ENCODE data around the gene SNAPC4. TPM values are rescaled to one million over a fixed set of nuclear protein-coding genes. Genes with fewer than 3 reads are reported as not detected.
"Not testable (repeated sequence)": the region's sequence is repeated elsewhere in the genome, so short reads cannot be mapped to it uniquely, and the experiment has no call there.

SNAPC4 gene
- total and polyA plus RNA-seq, 2 experiments from 2014 or later: 6.3 to 10.5 TPM

DNA sequence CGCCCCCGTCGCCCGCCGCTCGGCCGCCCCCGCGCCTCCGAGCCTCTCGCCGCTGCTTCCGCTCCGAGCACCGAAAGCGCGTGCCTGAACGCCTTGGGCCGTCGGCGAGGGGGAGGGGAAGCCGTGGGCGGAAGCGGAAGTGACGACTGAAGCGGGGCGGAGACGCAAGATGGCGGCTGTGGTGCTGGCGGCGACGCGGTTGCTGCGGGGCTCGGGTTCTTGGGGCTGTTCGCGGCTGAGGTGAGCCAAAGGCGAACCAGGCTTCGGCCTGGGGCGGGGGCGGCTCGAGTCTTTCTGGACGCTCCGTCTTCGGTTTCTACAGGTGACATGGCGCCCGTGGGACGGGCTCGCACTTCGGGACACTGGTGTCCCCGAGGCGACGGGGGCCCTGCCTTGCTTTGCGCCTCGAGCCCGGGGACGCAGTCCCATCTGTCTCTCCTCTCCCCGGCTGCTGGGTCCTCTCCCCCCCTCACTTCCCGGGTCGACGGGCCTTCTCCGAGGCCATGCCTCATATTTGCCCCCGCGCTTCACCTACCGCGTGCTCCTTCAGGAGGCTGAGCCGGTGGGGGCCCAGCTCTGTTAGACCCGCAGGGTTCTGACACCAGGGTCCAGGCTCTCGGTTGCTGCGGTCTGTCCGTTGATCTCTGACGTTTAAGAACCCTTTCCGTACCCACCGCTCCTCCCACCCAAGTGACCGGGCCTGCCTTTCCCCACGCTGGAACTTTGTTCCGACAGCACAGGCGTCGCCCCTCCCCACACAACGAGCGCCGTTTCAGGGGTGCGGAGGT, 10.7 kb upstream of the SNAPC4 start, which contains the start of the genes ENTR1 and PMPCA:
Gene ENTR1 (minus strand): TSS at position 115 of the 788 bp plus-strand sequence. CDS start 217 bp downstream, outside the sequence.
Gene PMPCA (plus strand): TSS at position 159 of the 788 bp plus-strand sequence. CDS start 11 bp downstream, at position 170.
- Histone ChIP-seq H3K79me2 (peaks cover 50% of the 10 kb centered on the region), H3K36me3 (replicated peaks; ENCODE audit: insufficient read depth, low read depth) (no peaks in the 10 kb centered on the region)
- WGBS (ENCODE audit: low lambda C conversion rate, missing lambda C conversion rate): 2% methylated on average over 55 of the region's 83 CpGs

DNA sequence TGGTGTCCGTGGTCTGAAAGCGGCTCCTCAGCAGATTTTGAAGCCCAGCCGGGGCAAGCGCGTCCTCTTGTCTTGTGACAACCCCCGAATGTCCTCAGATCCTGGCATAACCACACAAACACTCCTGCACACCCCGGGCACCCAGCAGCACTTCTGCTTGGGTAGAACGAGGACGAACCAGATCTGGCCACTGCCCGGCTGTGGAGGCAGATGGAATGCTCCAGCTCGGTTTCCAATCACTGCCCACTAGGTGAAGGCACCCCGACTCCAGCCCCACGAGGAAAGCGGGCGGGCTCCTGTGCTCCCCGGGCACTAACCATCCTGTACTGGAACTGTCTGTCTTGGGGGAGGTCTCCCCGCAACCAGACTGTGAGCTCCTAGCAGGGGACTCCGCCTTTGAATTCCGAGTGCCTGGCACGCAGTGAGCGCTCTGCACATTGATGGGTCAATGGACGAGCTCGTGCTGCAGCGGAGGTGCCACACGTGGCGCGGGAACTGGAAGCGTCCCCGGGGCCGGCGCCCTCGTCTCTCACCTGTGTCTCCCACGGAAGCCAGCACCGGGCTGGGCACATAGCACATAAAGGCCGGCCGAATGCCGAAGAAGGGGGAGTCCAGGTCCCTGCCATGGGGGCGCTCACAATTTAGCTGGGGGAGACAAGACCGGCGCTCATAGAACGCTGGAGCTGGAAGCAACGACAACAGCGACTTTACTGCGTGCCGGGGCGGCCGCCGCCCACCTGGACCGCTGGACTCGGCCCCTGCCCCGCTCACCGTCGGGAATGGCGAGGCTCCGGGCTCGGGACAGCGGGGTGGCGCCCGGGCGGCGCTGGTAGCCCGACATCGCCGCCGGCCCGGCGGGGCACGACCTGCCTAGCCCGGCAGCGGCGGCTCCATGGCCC, 9.8 kb upstream of the SNAPC4 start:
- DNase-seq (ENCODE audit: low spot score): peak; percentile 60
- no peaks in the 10 kb centered on the region for H3K36me3 ChIP-seq (replicated peaks; ENCODE audit: insufficient read depth, low read depth)

More for the DNA sequence above, 10.7 kb upstream of the SNAPC4 start, which contains the start of the genes ENTR1 and PMPCA:
- H3K4me1 ChIP-seq (ENCODE audit: insufficient read depth): peaks cover 15% of the 10 kb centered on the region
- peak within 1 kb of the TSS; percentile 92 for H3K4me3 ChIP-seq
- H3K9me2 ChIP-seq (replicated peaks; ENCODE audit: insufficient read depth): no peaks in the 10 kb centered on the region
- H4K20me1 ChIP-seq (ENCODE audit: insufficient read depth, poor library complexity, severe bottlenecking): peaks cover 4% of the 10 kb centered on the region
- H2AFZ ChIP-seq: peak within 1 kb of the TSS; percentile 86
- no peaks in the 10 kb centered on the region for H3K27me3 ChIP-seq
- no peaks in the 10 kb centered on the region for H3K9me3 ChIP-seq (ENCODE audit: low read depth)
- TF ChIP-seq EZH2 (IDR thresholded peaks at IDR 0.05; ENCODE audit: borderline replicate concordance) (no peak), CTCF (IDR thresholded peaks at IDR 0.05; ENCODE audit: poor library complexity) (no peak), EZH2phosphoT487 (IDR thresholded peaks at IDR 0.05; ENCODE audit: low read depth, severe bottlenecking, unreplicated experiment) (no peak)
- peak within 1 kb of the TSS; percentile 96 for H3K27ac ChIP-seq
- peak; percentile 96 for DNase-seq (ENCODE audit: low spot score)
- H3K4me2 ChIP-seq: peak within 1 kb of the TSS; percentile 99

GRCh38 chr9:136407911-136408310, 7.9 kb upstream of the SNAPC4 start:
- DNase-seq (ENCODE audit: low spot score): no peak

More for the DNA sequence above, 9.8 kb upstream of the SNAPC4 start:
- TF ChIP-seq CTCF (IDR thresholded peaks at IDR 0.05; ENCODE audit: poor library complexity) (no peak), EZH2 (IDR thresholded peaks at IDR 0.05; ENCODE audit: borderline replicate concordance) (no peak), EZH2phosphoT487 (IDR thresholded peaks at IDR 0.05; ENCODE audit: low read depth, severe bottlenecking, unreplicated experiment) (no peak)
- no peaks in the 10 kb centered on the region for H3K9me2 ChIP-seq (replicated peaks; ENCODE audit: insufficient read depth)
- H3K27ac ChIP-seq: peak overlapping the region; percentile 82
- WGBS (ENCODE audit: low lambda C conversion rate, missing lambda C conversion rate): 23% methylated on average over 44 of the region's 71 CpGs
- peak overlapping the region; percentile 80 for H3K4me3 ChIP-seq
- H3K9me3 ChIP-seq (ENCODE audit: low read depth): no peaks in the 10 kb centered on the region
- H3K27me3 ChIP-seq: no peaks in the 10 kb centered on the region
- peaks cover 15% of the 10 kb centered on the region for H3K4me1 ChIP-seq (ENCODE audit: insufficient read depth)
- peaks cover 4% of the 10 kb centered on the region for H4K20me1 ChIP-seq (ENCODE audit: insufficient read depth, poor library complexity, severe bottlenecking)
- peak overlapping the region; percentile 99 for H3K4me2 ChIP-seq
- peaks cover 50% of the 10 kb centered on the region for H3K79me2 ChIP-seq
- H2AFZ ChIP-seq: peak overlapping the region; percentile 76

GRCh38 chr9:136407061-136407460, 7.1 kb upstream of the SNAPC4 start:
- WGBS (ENCODE audit: low lambda C conversion rate, missing lambda C conversion rate): 95% methylated on average over 24 of the region's 28 CpGs
- H3K4me3 ChIP-seq; H3K4me2 ChIP-seq; DNase-seq (ENCODE audit: low spot score); H3K27me3 ChIP-seq; H4K20me1 ChIP-seq (ENCODE audit: insufficient read depth, poor library complexity, severe bottlenecking); H3K9me2 ChIP-seq (replicated peaks; ENCODE audit: insufficient read depth); H2AFZ ChIP-seq; H3K36me3 ChIP-seq (replicated peaks; ENCODE audit: insufficient read depth, low read depth); H3K9me3 ChIP-seq (ENCODE audit: low read depth); H3K27ac ChIP-seq: not testable (repeated sequence)
- Histone ChIP-seq H3K4me1 (ENCODE audit: insufficient read depth) (peaks cover 13% of the 10 kb centered on the region), H3K79me2 (peaks cover 32% of the 10 kb centered on the region)

More at GRCh38 chr9:136407911-136408310, 7.9 kb upstream of the SNAPC4 start:
- WGBS (ENCODE audit: low lambda C conversion rate, missing lambda C conversion rate): 89% methylated on average over 7 of the region's 7 CpGs
- Histone ChIP-seq H3K9me3 (ENCODE audit: low read depth) (no peaks in the 10 kb centered on the region), H4K20me1 (ENCODE audit: insufficient read depth, poor library complexity, severe bottlenecking) (peaks cover 4% of the 10 kb centered on the region), H3K9me2 (replicated peaks; ENCODE audit: insufficient read depth) (no peaks in the 10 kb centered on the region), H3K4me1 (ENCODE audit: insufficient read depth) (peaks cover 15% of the 10 kb centered on the region), H3K27me3 (no peaks in the 10 kb centered on the region), H3K4me3 (no peak overlapping the region), H3K36me3 (replicated peaks; ENCODE audit: insufficient read depth, low read depth) (no peaks in the 10 kb centered on the region), H3K79me2 (peaks cover 41% of the 10 kb centered on the region), H3K27ac (no peak overlapping the region), H2AFZ (no peak overlapping the region), H3K4me2 (no peak overlapping the region)
- TF ChIP-seq EZH2 (IDR thresholded peaks at IDR 0.05; ENCODE audit: borderline replicate concordance): no peak
- TF ChIP-seq EZH2phosphoT487 (IDR thresholded peaks at IDR 0.05; ENCODE audit: low read depth, severe bottlenecking, unreplicated experiment): no peak
- no peak for TF ChIP-seq CTCF (IDR thresholded peaks at IDR 0.05; ENCODE audit: poor library complexity)

DNA sequence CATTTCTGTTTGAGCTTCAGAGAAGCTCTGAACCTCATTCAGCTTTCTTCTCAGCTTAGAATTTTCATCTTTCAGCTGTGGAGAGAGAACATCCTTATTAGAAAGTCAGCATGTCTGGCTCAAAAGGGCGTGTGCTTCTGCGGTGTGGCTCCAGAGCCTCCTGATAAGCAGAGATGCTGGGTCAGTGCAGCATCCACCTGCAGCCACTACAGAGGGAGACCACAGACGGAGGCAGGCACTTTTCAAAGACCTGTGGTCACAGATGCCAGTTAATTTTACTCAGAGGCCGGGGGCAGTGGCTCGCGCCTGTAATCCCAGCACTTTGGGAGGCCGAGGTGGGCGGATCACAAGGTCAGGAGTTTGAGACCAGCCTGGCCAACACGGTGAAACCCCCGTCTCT, 5.9 kb upstream of the SNAPC4 start:
- not testable (repeated sequence) for H2AFZ ChIP-seq; H3K4me2 ChIP-seq; H3K9me3 ChIP-seq (ENCODE audit: low read depth); H3K4me1 ChIP-seq (ENCODE audit: insufficient read depth); H3K9me2 ChIP-seq (replicated peaks; ENCODE audit: insufficient read depth); H4K20me1 ChIP-seq (ENCODE audit: insufficient read depth, poor library complexity, severe bottlenecking); H3K36me3 ChIP-seq (replicated peaks; ENCODE audit: insufficient read depth, low read depth); H3K27ac ChIP-seq; DNase-seq (ENCODE audit: low spot score); H3K27me3 ChIP-seq; H3K4me3 ChIP-seq
- 98% methylated on average over 10 of the region's 10 CpGs for WGBS (ENCODE audit: low lambda C conversion rate, missing lambda C conversion rate)
- H3K79me2 ChIP-seq: peaks cover 21% of the 10 kb centered on the region

All from hepatocyte (in vitro differentiated cells).